ENCODE measurements around the gene AP3D1. TPM values are rescaled to one million over a fixed set of nuclear protein-coding genes. Genes with fewer than 3 reads are reported as not detected.

Gene AP3D1
- total RNA-seq, 1 donor from 2014 or later = 50.9 TPM

GRCh38 chr19:2145831-2146241, 5.5 kb downstream of the AP3D1 start:
- TF ChIP-seq EZH2 (IDR thresholded peaks at IDR 0.05) (no peak), CTCF (IDR thresholded peaks at IDR 0.05) (no peak), EZH2phosphoT487 (IDR thresholded peaks at IDR 0.05) (no peak)
- H3K36me3 Mint-ChIP-seq = peaks cover 9% of the 10 kb centered on the region
- H3K36me3 ChIP-seq = no peaks in the 10 kb centered on the region
- no peak overlapping the region for H2AFZ ChIP-seq (replicated peaks)
- H3K4me3 Mint-ChIP-seq = no peak overlapping the region
- no peaks in the 10 kb centered on the region for H3K9me3 Mint-ChIP-seq
- H3K4me1 ChIP-seq = peaks cover 16% of the 10 kb centered on the region
- no peak overlapping the region for H3K9ac ChIP-seq
- H3K27ac ChIP-seq = no peak overlapping the region
- no peak overlapping the region for H3K27ac Mint-ChIP-seq
- DNase-seq (ENCODE audit: low spot score) = no peak
- H3K4me2 ChIP-seq = no peak overlapping the region
- no peaks in the 10 kb centered on the region for H3K27me3 ChIP-seq
- H3K9me3 ChIP-seq (ENCODE audit: low read depth) = no peaks in the 10 kb centered on the region
- peaks cover 100% of the 10 kb centered on the region for H3K79me2 ChIP-seq (ENCODE audit: low read depth)
- no peaks in the 10 kb centered on the region for H3K27me3 Mint-ChIP-seq (ENCODE audit: insufficient read depth, low read depth)
- H3F3A ChIP-seq (ENCODE audit: low read depth) = peaks cover 3% of the 10 kb centered on the region
- peaks cover 95% of the 10 kb centered on the region for H4K20me1 ChIP-seq (ENCODE audit: low read depth)
- H3K4me3 ChIP-seq = no peak overlapping the region
- peaks cover 28% of the 10 kb centered on the region for H3K4me1 Mint-ChIP-seq

GRCh38 chr19:2144190-2144589, 7.2 kb downstream of the AP3D1 start:
- Mint-ChIP-seq H3K4me1 (peaks cover 17% of the 10 kb centered on the region), H3K4me3 (no peak overlapping the region), H3K36me3 (peaks cover 8% of the 10 kb centered on the region), H3K27me3 (ENCODE audit: insufficient read depth, low read depth) (no peaks in the 10 kb centered on the region), H3K27ac (no peak overlapping the region), H3K9me3 (no peaks in the 10 kb centered on the region)
- Histone ChIP-seq H3K4me3 (no peak overlapping the region), H3K36me3 (no peaks in the 10 kb centered on the region), H3K9me3 (ENCODE audit: low read depth) (no peaks in the 10 kb centered on the region), H3K4me1 (peaks cover 2% of the 10 kb centered on the region), H3K79me2 (ENCODE audit: low read depth) (peaks cover 100% of the 10 kb centered on the region), H3F3A (ENCODE audit: low read depth) (peaks cover 3% of the 10 kb centered on the region), H2AFZ (replicated peaks) (no peak overlapping the region), H4K20me1 (ENCODE audit: low read depth) (peaks cover 95% of the 10 kb centered on the region), H3K27me3 (no peaks in the 10 kb centered on the region), H3K27ac (no peak overlapping the region), H3K9ac (no peak overlapping the region), H3K4me2 (no peak overlapping the region)
- TF ChIP-seq EZH2phosphoT487 (IDR thresholded peaks at IDR 0.05) (no peak), EZH2 (IDR thresholded peaks at IDR 0.05) (no peak), CTCF (IDR thresholded peaks at IDR 0.05) (no peak)
- no peak for DNase-seq (ENCODE audit: low spot score)

- peaks cover 13% of the 10 kb centered on the region for H3K36me3 Mint-ChIP-seq
- H3K4me3 Mint-ChIP-seq = no peak overlapping the region
- H3K4me3 ChIP-seq = no peak overlapping the region
- H3K4me1 Mint-ChIP-seq = peaks cover 16% of the 10 kb centered on the region
- H3K27me3 Mint-ChIP-seq (ENCODE audit: insufficient read depth, low read depth) = peaks cover 2% of the 10 kb centered on the region
- peaks cover 99% of the 10 kb centered on the region for H3K79me2 ChIP-seq (ENCODE audit: low read depth)
- H3K36me3 ChIP-seq = no peaks in the 10 kb centered on the region
- TF ChIP-seq EZH2 (IDR thresholded peaks at IDR 0.05) (no peak), CTCF (IDR thresholded peaks at IDR 0.05) (no peak), EZH2phosphoT487 (IDR thresholded peaks at IDR 0.05) (no peak)
- H3K9me3 Mint-ChIP-seq = no peaks in the 10 kb centered on the region
- no peak for DNase-seq (ENCODE audit: low spot score)
- no peak overlapping the region for H3K4me2 ChIP-seq
- H3K4me1 ChIP-seq = no peaks in the 10 kb centered on the region
- no peaks in the 10 kb centered on the region for H3K27me3 ChIP-seq
- no peaks in the 10 kb centered on the region for H3K9me3 ChIP-seq (ENCODE audit: low read depth)
- peaks cover 3% of the 10 kb centered on the region for H3F3A ChIP-seq (ENCODE audit: low read depth)
- no peak overlapping the region for H3K27ac Mint-ChIP-seq
- no peak overlapping the region for H3K9ac ChIP-seq
- H4K20me1 ChIP-seq (ENCODE audit: low read depth) = peaks cover 95% of the 10 kb centered on the region
- H3K27ac ChIP-seq = no peak overlapping the region
- H2AFZ ChIP-seq (replicated peaks) = no peak overlapping the region
These were observed 9.1 kb downstream of the AP3D1 start for GRCh38 chr19:2142173-2142829.

Measured in neural progenitor cell (in vitro differentiated cells).